Thyroid gland (tissue), 4 donors: ENCODE data around the gene MAGI1. TPM values are rescaled to one million over a fixed set of nuclear protein-coding genes. Genes with fewer than 3 reads are reported as not detected.

Experiments
- DNase-seq, 2 donors: peaks; one replicate each; pipeline ENCODE4 v3.0.0-alpha.2; 2019
- H3K27ac ChIP-seq, 3 donors: fragments of 200-600 bp; sonication (generic); 1 replicate in 2 of 3; 2 replicates in 1 of 3; pipeline ENCODE4 v1.5.1; 2016 to 2019; ENCODE audit warnings: mild to moderate bottlenecking in 1 of 3, moderate library complexity in 1 of 3
- H3K27me3 ChIP-seq: fragments of 200-600 bp; sonication (generic); one replicate; pipeline ENCODE4 v1.5.1; 2019
- H3K36me3 ChIP-seq, 2 donors: fragments of 200-600 bp; sonication (generic); one replicate each; pipeline ENCODE4 v1.5.1; 2016 to 2019
- H3K4me1 ChIP-seq, 2 donors: fragments of 200-600 bp; sonication (generic); one replicate each; pipeline ENCODE4 v1.5.1; 2017 to 2019
- H3K4me3 ChIP-seq, 3 donors: fragments of 200-600 bp; sonication (generic); replicated peaks in 1 of 3; 1 replicate in 2 of 3; 2 replicates in 1 of 3; pipeline ENCODE4 v1.5.1; 2016; ENCODE audit warnings: mild to moderate bottlenecking in 1 of 3
- H3K9me3 ChIP-seq: fragments of 200-600 bp; sonication (generic); one replicate; pipeline ENCODE4 v1.5.1; 2017
- POLR2A ChIP-seq, 2 donors: fragments of 450-650 bp; IDR thresholded peaks; one replicate each; pipeline ENCODE4 v1.6.1; 2017; ENCODE audit warnings: antibody characterized with exemption in 2 of 2, mild to moderate bottlenecking in 2 of 2, moderate library complexity in 1 of 2
- WGBS, 2 donors: methylation state at CpG; one replicate each; pipeline ENCODE4 v1.1.5; 2017; 5-methylcytosine and 5-hydroxymethylcytosine counted together
- intact Hi-C: fragments of 100-400 bp; cut with DNase I; formaldehyde crosslinking; loops from one replicate; pipeline ENCODE4 v1.15.1; 2023
- total RNA-seq, 4 donors: library from RNA; depleted of rRNA; stranded (reverse); fragments of >200 nt; gene quantifications; one replicate each; pipeline ENCODE4 v1.2.3, GENCODE V29; 2016
- TF ChIP-seq, protein P1 (sequence below), 6 experiments: fragments of 200-600 bp in 3 of 6; fragments of 450-650 bp in 3 of 6; sonication (generic) in 3 of 6; IDR thresholded peaks; one replicate each; pipeline ENCODE4 v1.5.1; 2016 to 2019; ENCODE audit warnings: antibody characterized with exemption in 6 of 6, mild to moderate bottlenecking in 2 of 6, inconsistent platforms in 1 of 6, moderate library complexity in 1 of 6

MAGI1 gene
- total RNA-seq, 4 donors from 2014 or later, result 60.5 to 123 (median 87.5) TPM

DNA sequence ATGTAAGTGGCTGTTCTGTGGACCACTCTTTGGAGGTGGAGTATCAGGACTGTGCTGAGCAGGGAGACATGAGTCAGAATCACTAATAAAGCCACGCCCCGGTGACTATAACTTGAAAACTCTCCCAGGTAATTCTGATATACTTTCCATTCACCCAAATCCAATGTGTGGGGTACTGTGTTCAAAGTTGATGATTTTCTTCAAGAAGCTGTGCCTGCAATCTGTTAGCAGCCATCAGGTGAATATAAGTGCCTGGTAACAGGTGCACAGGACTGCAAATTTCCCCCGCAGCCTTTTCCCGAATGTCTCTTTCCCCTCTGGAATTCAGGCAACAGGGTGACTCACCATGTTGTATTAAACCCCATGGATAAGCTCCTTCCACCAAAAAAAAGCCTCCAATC is 17.0 kb downstream of the MAGI1 start:
- DNase-seq, result no peak
- H3K4me1 ChIP-seq, result peaks cover 3 to 16% of the 10 kb centered on the region in 2 donors
- no peaks in the 10 kb centered on the region for H3K27me3 ChIP-seq
- H3K4me3 ChIP-seq, result no peak overlapping the region
- no peaks in the 10 kb centered on the region for H3K9me3 ChIP-seq
- 88 to 93% methylated on average over 4 of the region's 4 CpGs for WGBS, 2 donors
- no peak overlapping the region for H3K27ac ChIP-seq
- no peak for TF ChIP-seq POLR2A (IDR thresholded peaks at IDR 0.05)
- TF ChIP-seq, protein P1, sequence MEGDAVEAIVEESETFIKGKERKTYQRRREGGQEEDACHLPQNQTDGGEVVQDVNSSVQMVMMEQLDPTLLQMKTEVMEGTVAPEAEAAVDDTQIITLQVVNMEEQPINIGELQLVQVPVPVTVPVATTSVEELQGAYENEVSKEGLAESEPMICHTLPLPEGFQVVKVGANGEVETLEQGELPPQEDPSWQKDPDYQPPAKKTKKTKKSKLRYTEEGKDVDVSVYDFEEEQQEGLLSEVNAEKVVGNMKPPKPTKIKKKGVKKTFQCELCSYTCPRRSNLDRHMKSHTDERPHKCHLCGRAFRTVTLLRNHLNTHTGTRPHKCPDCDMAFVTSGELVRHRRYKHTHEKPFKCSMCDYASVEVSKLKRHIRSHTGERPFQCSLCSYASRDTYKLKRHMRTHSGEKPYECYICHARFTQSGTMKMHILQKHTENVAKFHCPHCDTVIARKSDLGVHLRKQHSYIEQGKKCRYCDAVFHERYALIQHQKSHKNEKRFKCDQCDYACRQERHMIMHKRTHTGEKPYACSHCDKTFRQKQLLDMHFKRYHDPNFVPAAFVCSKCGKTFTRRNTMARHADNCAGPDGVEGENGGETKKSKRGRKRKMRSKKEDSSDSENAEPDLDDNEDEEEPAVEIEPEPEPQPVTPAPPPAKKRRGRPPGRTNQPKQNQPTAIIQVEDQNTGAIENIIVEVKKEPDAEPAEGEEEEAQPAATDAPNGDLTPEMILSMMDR (IDR thresholded peaks at IDR 0.05), result no peak
- intact Hi-C loops, result no loop called here
- no peaks in the 10 kb centered on the region for H3K36me3 ChIP-seq

DNA sequence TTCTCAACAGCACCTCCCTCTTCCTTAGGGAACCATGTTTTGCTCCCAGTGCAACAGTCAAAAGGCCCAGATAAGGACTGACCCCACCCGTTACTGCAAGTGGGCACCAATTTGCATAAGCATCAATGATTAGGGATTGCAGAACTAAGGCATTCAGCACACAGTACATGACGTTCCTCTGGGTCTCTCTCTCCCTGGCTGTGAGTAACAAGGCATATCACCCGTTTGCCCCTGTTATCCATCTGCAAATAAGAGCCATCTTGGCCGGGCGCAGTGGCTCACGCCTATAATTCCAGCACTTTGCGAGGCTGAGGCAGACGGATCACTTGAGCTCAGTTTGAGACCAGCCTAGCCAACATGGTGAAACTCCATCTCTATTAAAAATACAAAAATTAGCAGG is 18.8 kb downstream of the MAGI1 start:
- TF ChIP-seq, protein P1 (IDR thresholded peaks at IDR 0.05), result no peak
- no peak for TF ChIP-seq POLR2A (IDR thresholded peaks at IDR 0.05)
- intact Hi-C loops, result no loop called here
- Histone ChIP-seq H3K27me3 (no peaks in the 10 kb centered on the region), H3K4me1 (peaks cover 3 to 16% of the 10 kb centered on the region in 2 donors), H3K4me3 (no peak overlapping the region), H3K36me3 (no peaks in the 10 kb centered on the region), H3K9me3 (no peaks in the 10 kb centered on the region), H3K27ac (no peak overlapping the region)
- no peak for DNase-seq
- WGBS, 2 donors, result 83 to 92% methylated on average over 8 of the region's 8 CpGs

DNA sequence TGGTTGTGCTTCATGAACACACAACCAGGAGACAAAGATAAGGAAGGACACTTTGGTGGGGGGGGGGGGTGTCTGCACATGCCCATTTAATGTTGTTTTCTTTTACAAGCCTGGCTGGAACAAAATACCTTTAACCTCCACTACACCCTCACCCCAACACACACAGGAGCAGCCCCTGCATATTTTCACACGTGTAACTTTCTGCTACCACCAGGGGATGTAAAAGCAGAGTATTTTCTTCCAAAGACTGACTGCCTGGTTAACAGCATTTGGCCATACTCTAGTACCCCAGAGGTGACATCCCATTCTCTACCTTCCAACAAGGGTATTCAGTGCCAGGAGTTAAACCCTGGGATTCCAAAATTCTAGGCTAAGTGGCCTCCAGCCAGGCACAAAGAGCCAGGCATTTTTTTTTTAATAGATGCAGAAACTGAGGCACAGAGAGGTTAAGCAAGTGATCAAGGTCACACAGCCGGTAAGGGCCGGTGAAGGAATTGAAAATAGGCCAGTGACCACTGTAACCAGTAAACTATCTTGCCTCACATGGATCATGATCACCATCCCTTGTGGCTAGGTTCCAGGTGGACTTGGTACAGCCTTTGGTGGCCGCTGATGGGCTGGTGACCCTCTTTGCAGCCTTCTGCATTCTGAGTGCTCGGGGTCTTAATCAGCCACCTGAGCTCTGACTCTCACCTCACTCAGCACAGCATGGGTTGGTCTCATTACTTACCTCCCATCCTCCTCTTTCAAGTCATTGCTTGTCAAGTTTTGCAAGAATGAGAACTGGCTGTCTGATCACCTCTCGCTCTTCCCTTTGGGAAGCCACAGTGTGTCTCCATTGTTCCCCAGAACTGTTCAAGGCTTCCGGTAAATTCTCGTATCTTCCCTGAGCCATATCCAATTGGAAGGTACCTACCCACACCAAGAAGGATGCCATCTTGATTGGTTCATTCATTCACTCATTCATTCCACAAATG is 20.4 kb downstream of the MAGI1 start:
- intact Hi-C loops, result no loop called here
- Histone ChIP-seq H3K4me3 (no peak overlapping the region), H3K36me3 (no peaks in the 10 kb centered on the region), H3K9me3 (no peaks in the 10 kb centered on the region), H3K27me3 (no peaks in the 10 kb centered on the region), H3K4me1 (peaks cover 0 to 22% of the 10 kb centered on the region in 2 donors), H3K27ac (no peak overlapping the region)
- no peak for DNase-seq
- 84 to 86% methylated on average over 8 of the region's 8 CpGs for WGBS, 2 donors
- no peak for TF ChIP-seq POLR2A (IDR thresholded peaks at IDR 0.05)
- TF ChIP-seq, protein P1 (IDR thresholded peaks at IDR 0.05), result peak in 1 of 6 experiments; percentile 17

DNA sequence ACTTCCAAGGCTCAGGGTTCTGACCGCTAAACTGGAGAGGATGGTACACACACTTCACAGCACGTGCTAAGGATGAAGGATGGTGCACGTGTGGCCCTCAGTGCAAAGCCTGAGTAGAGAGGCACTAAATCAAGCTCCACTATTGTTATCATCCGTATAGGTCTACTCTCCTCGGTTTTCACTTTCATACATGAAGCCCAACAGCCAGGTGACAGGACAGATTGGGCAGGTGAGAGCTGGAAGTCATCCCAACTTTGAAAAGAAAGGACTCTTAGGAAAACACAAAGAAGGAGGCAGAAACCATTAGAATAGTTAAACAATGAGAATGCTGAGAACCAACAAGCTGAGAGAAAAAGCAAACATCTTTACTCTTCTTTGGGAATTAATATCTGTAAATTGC is 21.1 kb downstream of the MAGI1 start:
- peak in 1 of 2 donors; percentile 20 for DNase-seq
- no peak for TF ChIP-seq POLR2A (IDR thresholded peaks at IDR 0.05)
- TF ChIP-seq, protein P1 (IDR thresholded peaks at IDR 0.05), result no peak
- 28 to 50% methylated on average over 5 of the region's 5 CpGs for WGBS, 2 donors
- intact Hi-C loops, result no loop called here
- no peaks in the 10 kb centered on the region for H3K9me3 ChIP-seq
- H3K4me3 ChIP-seq, result no peak overlapping the region
- H3K27ac ChIP-seq, result no peak overlapping the region
- no peaks in the 10 kb centered on the region for H3K27me3 ChIP-seq
- no peaks in the 10 kb centered on the region for H3K36me3 ChIP-seq
- H3K4me1 ChIP-seq, result peaks cover 0 to 22% of the 10 kb centered on the region in 2 donors

DNA sequence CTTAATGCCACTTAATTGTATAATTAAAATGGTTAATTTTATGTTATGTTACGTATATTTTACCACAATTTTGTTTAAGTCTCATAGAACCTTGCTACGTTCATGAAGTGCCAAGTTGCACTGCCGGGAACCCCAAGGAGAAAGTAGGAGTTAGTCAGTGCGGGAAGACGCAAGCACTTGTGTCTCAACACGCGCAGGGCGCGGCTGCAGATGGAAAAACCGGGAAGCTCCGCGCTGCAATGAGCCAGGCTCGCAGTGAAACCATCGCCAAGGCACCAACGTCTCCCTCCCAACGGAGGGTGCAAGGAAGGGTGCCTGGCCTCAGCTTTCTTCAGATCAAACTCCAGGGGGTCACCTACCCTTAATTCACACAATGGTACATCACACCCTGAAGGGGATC is 21.6 kb downstream of the MAGI1 start:
- H3K36me3 ChIP-seq, result no peaks in the 10 kb centered on the region
- no peak overlapping the region for H3K4me3 ChIP-seq
- no peaks in the 10 kb centered on the region for H3K27me3 ChIP-seq
- no peaks in the 10 kb centered on the region for H3K9me3 ChIP-seq
- intact Hi-C loops, result no loop called here
- no peak for TF ChIP-seq POLR2A (IDR thresholded peaks at IDR 0.05)
- TF ChIP-seq, protein P1 (IDR thresholded peaks at IDR 0.05), result no peak
- DNase-seq, result no peak
- peaks cover 0 to 23% of the 10 kb centered on the region in 2 donors for H3K4me1 ChIP-seq
- no peak overlapping the region for H3K27ac ChIP-seq
- 92 to 95% methylated on average over 16 of the region's 16 CpGs for WGBS, 2 donors
